Suprapubic skin (tissue), 4 donors: Measurements from ENCODE around the gene CAPN3.

Source experiments
- CTCF ChIP-seq, 2 donors: fragments of 200-600 bp in 1 of 2; fragments of 450-650 bp in 1 of 2; sonication (generic) in 1 of 2; IDR thresholded peaks; one replicate each; pipeline ENCODE4 v1.5.1; 2016 to 2019; ENCODE audit warnings: antibody characterized with exemption in 2 of 2, mild to moderate bottlenecking in 1 of 2, moderate library complexity in 1 of 2
- POLR2A ChIP-seq, 2 donors: fragments of 450-650 bp; IDR thresholded peaks; one replicate each; pipeline ENCODE4 v1.6.1; 2017; ENCODE audit warnings: antibody characterized with exemption in 2 of 2, mild to moderate bottlenecking in 2 of 2, moderate library complexity in 2 of 2
- POLR2AphosphoS5 ChIP-seq, 3 donors: sonication (generic); formaldehyde crosslinking; IDR thresholded peaks; one replicate each; pipeline ENCODE4 v1.6.1; 2017; ENCODE audit warnings: antibody characterized with exemption in 3 of 3

GRCh38 chr15:42409011-42409410, 49.7 kb downstream of the CAPN3 start:
- TF ChIP-seq POLR2A (IDR thresholded peaks at IDR 0.05) (no peak), CTCF (IDR thresholded peaks at IDR 0.05) (no peak), POLR2AphosphoS5 (IDR thresholded peaks at IDR 0.05) (no peak)
